Spinal cord (tissue), 10 donors: ENCODE results near the gene ATXN1. TPM values are rescaled to one million over a fixed set of nuclear protein-coding genes. Genes with fewer than 3 reads are reported as not detected.

Source experiments
- DNase-seq, 6 donors: peaks; one replicate each; pipeline versions ENCODE4 v3.0.0 to v3.0.0-alpha.2; 2013 to 2015; ENCODE audit warnings: low spot score in 6 of 6, low read depth in 4 of 6
- H3K27ac ChIP-seq: one replicate; pipeline ENCODE4 v1.5.1; 2013; ENCODE audit warnings: low read depth, low read length, control low read depth
- H3K27me3 ChIP-seq: one replicate; pipeline ENCODE4 v1.6.1; 2013; ENCODE audit warnings: low read length; ENCODE audit not compliant: control insufficient read depth, insufficient read depth
- H3K36me3 ChIP-seq: one replicate; pipeline ENCODE4 v1.6.1; 2013; ENCODE audit warnings: low read length; ENCODE audit not compliant: control insufficient read depth, insufficient read depth
- H3K4me1 ChIP-seq: one replicate; pipeline ENCODE4 v1.6.1; 2013; ENCODE audit warnings: low read length; ENCODE audit not compliant: control insufficient read depth, insufficient read depth
- H3K4me3 ChIP-seq: one replicate; pipeline ENCODE4 v1.5.1; 2013; ENCODE audit warnings: low read depth, low read length, control low read depth
- H3K9me3 ChIP-seq: one replicate; pipeline ENCODE4 v1.6.1; 2013; ENCODE audit warnings: low read length; ENCODE audit not compliant: control insufficient read depth, insufficient read depth
- WGBS: methylation state at CpG from one replicate; pipeline ENCODE4 v1.1.5; 2013; ENCODE audit warnings: missing lambda C conversion rate; ENCODE audit not compliant: insufficient coverage; 5-methylcytosine and 5-hydroxymethylcytosine counted together
- polyA plus RNA-seq, 2 donors: library from polyadenylated mRNA; unstranded; fragments of 120-200 nt; gene quantifications; one replicate each; pipeline ENCODE4 v1.2.1, GENCODE V29; 2013; ENCODE audit not compliant: insufficient read length in 2 of 2
- total RNA-seq, 2 donors: library from RNA; depleted of rRNA in 1 of 2; stranded (reverse); fragments of 120-200 nt in 1 of 2; fragments of >200 nt in 1 of 2; gene quantifications; one replicate each; pipeline versions ENCODE4 v1.2.3 to v1.2.4, GENCODE V29; 2013 to 2014
- donor health status: healthy.

Gene ATXN1
- total and polyA plus RNA-seq, 4 donors = 20.2 to 50.1 (median 31.7) TPM

GRCh38 chr6:16345449-16346330 is 415.6 kb downstream of the ATXN1 start:
- no peaks in the 10 kb centered on the region for H3K9me3 ChIP-seq
- peak in 2 of 6 donors; percentile 25 to 62 for DNase-seq
- H3K4me3 ChIP-seq = no peak overlapping the region
- H3K27me3 ChIP-seq = no peaks in the 10 kb centered on the region
- peaks cover 10% of the 10 kb centered on the region for H3K4me1 ChIP-seq
- 65% methylated on average over 10 of the region's 16 CpGs for WGBS
- peak overlapping the region; percentile 43 for H3K27ac ChIP-seq
- peaks cover 4% of the 10 kb centered on the region for H3K36me3 ChIP-seq

DNA sequence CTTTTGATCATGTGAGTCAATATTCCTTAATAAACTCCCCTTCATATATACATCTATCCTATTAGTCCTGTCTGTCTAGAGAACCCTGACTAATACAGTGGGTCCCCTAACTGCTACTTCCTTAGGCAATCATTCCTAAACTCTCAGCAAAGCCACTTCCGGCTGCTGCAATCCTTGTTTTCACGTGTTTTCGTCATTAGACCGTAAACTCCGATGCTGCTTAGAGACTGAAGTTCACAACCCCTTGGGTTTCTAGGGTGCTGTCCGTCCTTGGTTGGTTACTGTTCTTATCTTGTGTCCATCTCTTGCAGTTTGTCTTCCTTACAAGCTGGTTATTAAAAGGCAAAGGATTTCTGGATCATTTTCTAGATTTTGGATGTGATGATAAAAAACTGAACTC is 416.5 kb downstream of the ATXN1 start:
- no peak for DNase-seq
- Histone ChIP-seq H3K4me3 (no peak overlapping the region), H3K4me1 (peaks cover 10% of the 10 kb centered on the region), H3K27me3 (no peaks in the 10 kb centered on the region), H3K36me3 (peaks cover 4% of the 10 kb centered on the region), H3K9me3 (no peaks in the 10 kb centered on the region), H3K27ac (no peak overlapping the region)
- 89% methylated on average over 5 of the region's 6 CpGs for WGBS

DNA sequence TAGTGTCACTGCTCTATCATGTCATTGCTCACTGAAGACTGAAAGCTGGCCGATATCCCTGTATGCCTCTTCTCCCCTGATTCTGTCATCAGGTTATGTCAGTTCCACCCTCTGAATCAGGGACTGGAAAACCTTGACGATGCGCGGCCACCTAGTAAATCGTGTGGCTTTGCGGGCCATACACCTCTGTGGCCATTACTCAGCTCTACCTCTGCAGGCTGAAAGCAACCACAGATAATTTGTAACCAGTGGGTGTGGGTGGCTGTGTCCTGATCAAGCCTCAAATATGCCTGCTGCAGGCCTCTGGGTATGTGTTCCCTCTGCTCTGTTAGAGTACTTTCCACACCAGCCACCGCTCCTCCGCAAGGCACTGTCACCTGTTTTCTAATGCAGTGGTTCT is 417.7 kb downstream of the ATXN1 start:
- WGBS = 88% methylated on average over 8 of the region's 8 CpGs
- no peak overlapping the region for H3K27ac ChIP-seq

DNA sequence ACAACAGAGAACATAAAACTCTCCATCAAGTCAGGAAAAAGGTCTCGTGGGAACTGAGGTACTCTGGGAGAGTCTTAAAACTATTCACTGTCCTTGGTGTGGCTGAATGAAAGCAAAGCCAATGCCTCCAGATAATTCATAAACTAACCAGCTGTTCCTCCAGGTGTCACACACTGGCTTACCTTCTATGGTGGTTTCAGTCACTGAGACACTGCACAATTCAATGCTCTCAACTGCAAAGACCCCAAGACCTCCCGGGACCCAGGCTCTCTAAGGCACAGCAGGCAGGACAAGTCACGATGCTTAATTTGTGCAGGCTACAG is 422.0 kb downstream of the ATXN1 start:
- Histone ChIP-seq H3K9me3 (no peaks in the 10 kb centered on the region), H3K36me3 (peaks cover 2% of the 10 kb centered on the region), H3K27ac (peak overlapping the region; percentile 19), H3K4me1 (peaks cover 25% of the 10 kb centered on the region), H3K27me3 (no peaks in the 10 kb centered on the region), H3K4me3 (no peak overlapping the region)
- DNase-seq = no peak
- WGBS = 62% methylated on average over 2 of the region's 3 CpGs

More for the DNA sequence above, 417.7 kb downstream of the ATXN1 start:
- Histone ChIP-seq H3K27me3 (no peaks in the 10 kb centered on the region), H3K9me3 (no peaks in the 10 kb centered on the region), H3K4me3 (no peak overlapping the region), H3K4me1 (peaks cover 14% of the 10 kb centered on the region), H3K36me3 (peaks cover 4% of the 10 kb centered on the region)
- no peak for DNase-seq

GRCh38 chr6:16338577-16339264 is 422.5 kb downstream of the ATXN1 start:
- no peak overlapping the region for H3K4me3 ChIP-seq
- H3K27ac ChIP-seq = peak overlapping the region; percentile 4
- H3K9me3 ChIP-seq = no peaks in the 10 kb centered on the region
- peaks cover 25% of the 10 kb centered on the region for H3K4me1 ChIP-seq
- H3K27me3 ChIP-seq = no peaks in the 10 kb centered on the region
- peaks cover 2% of the 10 kb centered on the region for H3K36me3 ChIP-seq
- 26% methylated on average over 10 of the region's 10 CpGs for WGBS
- DNase-seq = peak in 3 of 6 donors; percentile 57 to 89 (median 86)

DNA sequence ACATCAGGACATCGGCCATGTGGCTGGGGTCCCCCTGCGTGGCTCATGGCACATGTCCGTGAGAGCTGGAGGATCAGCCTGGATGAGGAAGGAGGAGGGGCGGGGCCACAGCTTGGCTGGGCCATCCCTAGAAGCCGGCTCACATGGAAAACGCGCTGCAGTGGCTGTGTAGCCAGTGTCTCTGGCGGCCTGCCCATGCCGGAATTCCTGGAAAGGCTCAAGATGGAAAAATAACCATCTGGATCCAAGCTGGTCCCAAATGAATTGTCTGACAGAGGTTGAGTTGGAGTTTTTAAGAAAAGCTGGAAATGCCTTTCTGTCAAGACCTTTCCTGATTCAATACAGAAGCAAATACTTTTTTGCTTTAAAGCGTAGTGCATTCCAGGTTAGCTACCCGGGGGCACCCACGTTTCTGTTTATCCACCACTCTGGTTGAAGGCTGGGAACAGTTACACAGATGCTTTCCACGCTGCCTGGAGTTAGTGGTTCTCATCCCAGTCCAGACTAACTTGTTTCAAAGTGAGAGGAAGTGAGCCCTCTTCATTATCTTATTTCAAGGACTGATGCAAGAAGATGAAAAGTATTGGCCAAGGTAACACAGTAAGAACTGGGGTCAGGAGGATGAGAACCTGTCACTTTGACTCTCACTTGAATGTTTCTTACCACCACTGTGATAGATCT is 423.8 kb downstream of the ATXN1 start:
- Histone ChIP-seq H3K36me3 (peaks cover 2% of the 10 kb centered on the region), H3K4me3 (no peak overlapping the region), H3K9me3 (no peaks in the 10 kb centered on the region), H3K27ac (peak overlapping the region; percentile 70), H3K4me1 (peaks cover 26% of the 10 kb centered on the region), H3K27me3 (no peaks in the 10 kb centered on the region)
- WGBS = 34% methylated on average over 12 of the region's 13 CpGs
- peak in 2 of 6 donors; percentile 61 to 90 for DNase-seq

DNA sequence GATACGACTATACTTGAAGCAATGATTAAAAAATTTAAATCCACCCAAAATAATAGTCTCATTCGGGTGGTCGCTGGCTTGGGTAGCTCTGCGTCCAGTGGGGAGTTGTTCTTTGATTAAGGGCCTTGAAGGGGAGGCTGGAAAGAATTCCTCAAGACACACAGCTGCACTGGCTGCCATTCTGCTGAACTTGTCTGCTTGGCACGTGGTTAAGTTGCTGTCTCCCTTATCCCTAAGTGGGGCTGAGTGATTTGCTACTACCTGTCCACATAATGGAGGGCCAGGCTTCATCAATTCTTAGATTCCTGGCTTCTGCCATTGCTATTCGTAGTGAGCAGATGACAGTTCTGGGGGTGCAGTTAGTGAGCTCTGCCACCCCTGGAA is 424.4 kb downstream of the ATXN1 start:
- Histone ChIP-seq H3K36me3 (peaks cover 2% of the 10 kb centered on the region), H3K9me3 (no peaks in the 10 kb centered on the region), H3K4me1 (peaks cover 31% of the 10 kb centered on the region), H3K27ac (peak overlapping the region; percentile 70), H3K4me3 (no peak overlapping the region), H3K27me3 (no peaks in the 10 kb centered on the region)
- DNase-seq = no peak
- WGBS = 65% methylated on average over 2 of the region's 6 CpGs

DNA sequence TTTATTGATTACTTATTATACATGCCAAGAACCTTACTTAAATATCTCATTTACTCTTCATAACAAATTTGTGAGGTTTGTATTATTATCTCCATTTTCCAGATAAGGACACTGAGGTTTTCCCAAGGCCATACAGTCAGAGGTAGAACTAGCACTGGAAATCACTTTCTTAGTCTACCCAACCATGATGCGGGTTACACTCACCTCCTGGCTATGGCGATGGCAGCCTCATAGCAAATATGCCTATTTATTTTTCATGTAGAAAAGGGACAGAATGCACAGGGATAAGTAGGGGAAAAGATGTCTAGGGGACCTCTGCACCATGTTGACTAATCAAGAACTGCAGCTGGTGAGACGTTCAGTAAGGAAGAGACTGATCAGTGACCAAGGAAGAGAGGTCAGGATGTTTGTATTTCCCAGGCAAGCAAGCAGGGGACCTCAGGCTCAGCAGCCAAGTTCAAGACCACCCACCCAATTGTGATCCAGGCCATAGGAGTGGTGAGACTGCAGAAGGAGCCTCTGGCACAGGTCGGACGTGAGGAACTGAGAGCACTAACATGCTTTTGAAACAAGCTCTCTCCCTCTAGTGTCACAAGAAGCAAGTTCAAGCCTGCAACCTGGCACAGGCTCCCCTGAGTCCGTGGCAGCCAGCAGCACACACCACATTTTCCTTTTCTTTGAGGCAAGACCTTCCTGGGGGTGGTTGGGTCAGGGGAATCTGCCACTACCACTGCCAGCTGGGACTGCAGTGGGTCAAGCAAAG is 425.0 kb downstream of the ATXN1 start:
- no peaks in the 10 kb centered on the region for H3K27me3 ChIP-seq
- H3K9me3 ChIP-seq = no peaks in the 10 kb centered on the region
- DNase-seq = no peak
- WGBS = 100% methylated on average over 1 of the region's 6 CpGs
- H3K36me3 ChIP-seq = peaks cover 2% of the 10 kb centered on the region
- peaks cover 34% of the 10 kb centered on the region for H3K4me1 ChIP-seq
- H3K27ac ChIP-seq = peak overlapping the region; percentile 18
- H3K4me3 ChIP-seq = no peak overlapping the region

DNA sequence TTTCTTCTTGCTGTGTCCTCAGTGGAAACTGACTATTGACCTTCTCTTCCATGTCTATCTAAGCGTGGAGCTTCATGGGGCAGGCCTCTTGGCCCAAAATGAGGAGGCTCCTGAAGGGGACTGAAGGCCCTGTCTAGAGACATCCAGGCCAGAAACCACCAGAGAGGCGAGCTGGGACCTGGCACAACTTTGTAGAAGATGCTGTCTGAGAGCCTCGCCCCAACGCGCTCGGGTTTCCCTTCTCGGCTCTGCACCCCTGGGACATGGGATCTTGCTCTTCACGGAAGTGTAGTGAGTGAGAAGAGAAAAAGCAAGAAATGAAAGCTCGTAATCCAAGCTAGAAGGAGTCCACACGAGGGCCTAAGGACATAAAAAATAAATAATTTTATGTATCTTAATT is 426.1 kb downstream of the ATXN1 start:
- peaks cover 2% of the 10 kb centered on the region for H3K36me3 ChIP-seq
- H3K27me3 ChIP-seq = no peaks in the 10 kb centered on the region
- no peak for DNase-seq
- H3K9me3 ChIP-seq = no peaks in the 10 kb centered on the region
- 70% methylated on average over 1 of the region's 10 CpGs for WGBS
- peaks cover 38% of the 10 kb centered on the region for H3K4me1 ChIP-seq
- H3K4me3 ChIP-seq = no peak overlapping the region
- H3K27ac ChIP-seq = no peak overlapping the region
